HG03139 (cell line): ENCODE data around the gene CXCL13.
"Not testable (repeated sequence)": the region's sequence is repeated elsewhere in the genome, so short reads cannot be mapped to it uniquely, and the experiment has no call there.

Source experiments
- ATAC-seq: cut with Tn5 transposase; IDR thresholded peaks from one replicate; pipeline ENCODE4 v1.9.1; 2021; ENCODE audit not compliant: unreplicated experiment

Gene CXCL13

DNA sequence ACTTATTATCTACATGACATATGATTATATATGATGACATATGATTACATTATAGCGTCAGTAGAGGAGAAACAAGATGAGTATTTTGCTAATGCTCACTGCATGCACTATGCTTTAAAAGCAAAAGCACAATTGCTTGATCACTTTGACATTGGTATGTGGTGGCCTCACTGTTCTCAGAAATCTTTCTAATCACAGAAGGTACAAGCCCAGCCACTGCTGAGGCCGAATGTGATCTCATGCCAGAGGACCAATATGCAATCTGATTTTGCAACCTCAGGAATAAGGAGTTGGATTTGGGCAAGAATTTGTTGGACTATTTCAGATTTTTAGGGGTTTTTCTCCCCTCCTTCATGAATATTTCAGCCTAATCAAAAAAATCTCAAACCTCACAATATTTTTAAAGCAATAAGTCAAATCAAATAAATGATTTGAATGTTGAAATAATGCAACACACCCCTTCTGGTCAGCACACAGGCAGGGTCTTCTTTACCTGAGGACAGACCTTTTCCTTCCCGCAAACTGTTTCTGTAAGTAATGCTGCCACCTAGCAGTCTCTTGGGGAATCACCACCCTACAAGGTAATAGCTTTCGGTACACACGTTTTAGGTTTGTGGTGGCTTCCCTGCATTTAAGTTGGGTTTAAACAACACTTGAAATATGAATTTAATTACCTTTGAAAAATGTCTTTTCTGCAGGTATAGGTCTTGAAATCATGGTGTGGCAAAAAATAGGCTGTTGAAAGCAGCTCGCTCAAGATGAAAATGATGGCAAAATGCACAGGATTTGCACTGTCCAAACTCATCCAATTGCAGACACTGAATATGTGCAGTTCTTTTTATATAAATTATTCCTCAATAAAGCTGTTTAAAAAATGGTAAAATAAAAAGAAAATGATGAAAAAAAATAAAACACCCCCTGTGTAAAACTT is 4.8 kb upstream of the CXCL13 start:
- no peak for ATAC-seq

DNA sequence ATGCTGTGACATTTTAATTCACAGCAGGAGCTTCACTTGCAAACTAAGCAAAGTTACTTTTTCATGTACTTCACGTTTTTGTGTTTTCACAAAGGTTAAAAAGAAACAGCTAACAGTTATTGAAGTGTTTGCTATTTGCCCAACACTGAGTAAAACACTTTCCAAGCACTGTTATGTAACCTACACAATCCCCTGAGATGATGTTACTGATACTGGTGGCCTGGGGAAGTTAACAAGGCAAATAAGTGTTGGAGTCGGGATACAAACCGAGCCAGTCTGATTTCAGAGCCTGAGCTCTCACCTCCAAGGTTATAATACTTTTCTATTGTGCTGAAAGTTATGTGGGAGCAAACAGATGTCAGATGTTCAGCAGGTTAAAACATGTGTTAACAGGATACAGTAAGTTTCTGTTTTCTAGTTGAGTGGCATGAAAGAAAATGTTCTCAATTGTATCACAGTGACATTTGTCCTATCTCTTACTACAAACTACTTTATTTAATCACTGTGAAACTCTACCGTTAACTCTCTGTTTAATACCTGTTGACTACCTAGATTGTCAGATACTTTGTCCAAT is 3.9 kb upstream of the CXCL13 start:
- no peak for ATAC-seq

DNA sequence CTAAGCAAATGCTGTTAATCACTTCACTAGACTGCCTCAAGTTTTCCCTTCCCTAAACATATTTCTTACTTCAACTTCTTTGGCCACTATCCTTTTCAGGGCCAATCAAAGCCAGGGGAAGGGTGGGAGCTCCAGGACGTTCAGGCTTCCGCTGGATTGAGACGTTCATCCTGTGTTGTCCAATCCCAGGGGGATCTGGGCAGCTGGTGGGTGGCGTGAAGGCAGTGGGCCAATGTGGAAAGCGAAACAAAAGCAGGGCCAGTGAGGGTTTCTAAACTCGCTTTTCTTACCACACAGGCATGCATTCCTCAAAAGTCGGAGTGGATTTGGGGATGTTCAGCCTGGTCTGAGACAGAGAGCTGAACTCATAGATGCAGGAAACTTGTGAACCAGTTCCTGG is 7.6 kb downstream of the CXCL13 start:
- ATAC-seq = no peak

DNA sequence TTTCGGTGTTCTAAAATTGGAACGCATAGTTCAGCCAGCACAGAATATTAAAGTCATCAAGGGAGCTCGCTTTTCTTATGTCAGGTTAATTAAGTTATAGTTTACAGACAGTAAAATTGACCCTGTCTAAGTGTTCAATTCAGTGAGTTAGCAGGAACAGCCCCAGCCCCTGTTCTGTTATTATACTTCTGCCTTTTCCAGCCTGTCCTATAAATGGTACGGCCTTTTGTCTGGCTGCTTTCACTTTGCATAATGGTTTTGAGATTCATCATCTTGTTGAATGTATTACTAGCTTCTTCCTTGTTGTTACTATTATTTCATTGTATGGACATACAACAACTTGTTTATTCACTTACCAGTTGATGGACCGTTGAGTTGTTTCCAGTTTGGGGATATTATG is 9.5 kb downstream of the CXCL13 start:
- no peak for ATAC-seq

DNA sequence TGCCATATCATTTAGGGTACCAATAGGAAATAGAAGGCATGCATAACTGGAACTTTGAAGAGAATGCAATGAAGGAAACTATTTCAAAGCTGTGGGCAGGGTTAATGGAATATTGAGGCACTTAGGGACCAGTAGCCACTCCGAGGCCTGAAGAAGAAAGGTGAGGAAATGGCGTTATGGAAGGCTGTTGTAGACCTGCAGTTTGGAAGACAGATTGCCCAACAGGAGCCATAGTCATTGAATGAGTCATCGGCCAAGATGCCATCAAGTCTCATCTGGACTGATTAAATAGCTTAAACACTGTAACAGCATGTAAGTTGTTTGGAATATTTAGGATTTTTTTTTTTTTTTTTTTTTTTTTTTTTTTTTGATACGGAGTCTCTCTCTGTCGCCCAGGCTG is 11.6 kb downstream of the CXCL13 start:
- ATAC-seq = no peak

DNA sequence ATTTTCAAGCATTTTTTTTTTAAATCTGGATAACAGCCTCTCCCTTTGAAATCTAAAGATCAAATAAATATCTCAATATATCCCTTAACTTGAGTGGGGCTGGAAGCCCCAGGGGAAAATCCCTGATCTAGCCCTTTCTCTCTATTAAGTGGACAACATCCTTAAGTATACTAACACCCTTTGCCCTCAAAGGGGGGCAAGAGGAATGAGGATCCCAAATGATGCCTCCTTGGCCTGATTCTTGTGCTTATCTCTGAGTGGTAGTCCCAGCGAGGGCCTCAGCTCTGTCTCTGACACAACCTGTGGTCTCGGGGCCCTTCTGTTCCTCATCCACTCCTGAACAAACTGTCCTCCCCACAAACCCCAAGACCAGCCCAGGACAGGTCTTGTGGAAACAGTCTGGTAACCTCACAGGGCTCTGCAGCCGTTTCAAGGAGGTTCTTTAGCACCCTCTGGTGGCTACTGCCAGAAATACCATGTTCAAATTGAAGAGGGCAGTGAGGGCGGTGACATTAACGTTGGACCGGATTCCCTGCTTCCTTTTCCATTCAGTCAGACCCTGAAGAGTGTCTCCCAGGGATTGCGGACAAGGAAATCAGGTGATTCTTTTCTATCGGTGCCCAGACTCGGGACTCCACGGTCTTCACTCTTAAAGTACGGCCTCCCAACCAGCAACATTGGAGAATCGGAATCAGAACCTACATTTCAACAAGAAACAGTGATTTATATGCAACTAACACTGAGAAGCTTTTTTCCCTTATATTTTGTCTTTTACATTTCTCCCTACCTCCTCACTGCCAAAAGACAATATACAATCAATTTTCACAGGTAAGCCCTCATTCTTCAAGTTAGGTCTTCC is 13.0 kb downstream of the CXCL13 start:
- peak; percentile 72 for ATAC-seq

DNA sequence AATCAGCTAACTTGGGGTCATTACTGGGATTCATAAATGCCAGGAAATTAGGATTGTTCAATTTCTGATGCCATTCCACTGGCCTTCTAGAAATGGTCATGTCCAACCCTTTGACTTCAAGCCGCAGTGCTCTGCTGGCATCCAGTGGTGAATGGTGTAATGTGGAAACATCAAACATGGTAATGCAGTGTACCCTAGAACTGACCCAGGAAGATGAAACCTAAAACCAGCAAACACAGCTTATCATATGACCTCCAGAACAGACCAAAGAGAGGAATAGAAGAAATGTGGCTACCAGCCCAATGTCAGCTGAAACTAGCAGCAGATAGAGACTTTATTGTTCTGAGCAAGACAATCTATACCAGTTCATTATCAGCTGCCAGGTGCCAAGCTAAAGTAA is 13.8 kb downstream of the CXCL13 start:
- no peak for ATAC-seq

DNA sequence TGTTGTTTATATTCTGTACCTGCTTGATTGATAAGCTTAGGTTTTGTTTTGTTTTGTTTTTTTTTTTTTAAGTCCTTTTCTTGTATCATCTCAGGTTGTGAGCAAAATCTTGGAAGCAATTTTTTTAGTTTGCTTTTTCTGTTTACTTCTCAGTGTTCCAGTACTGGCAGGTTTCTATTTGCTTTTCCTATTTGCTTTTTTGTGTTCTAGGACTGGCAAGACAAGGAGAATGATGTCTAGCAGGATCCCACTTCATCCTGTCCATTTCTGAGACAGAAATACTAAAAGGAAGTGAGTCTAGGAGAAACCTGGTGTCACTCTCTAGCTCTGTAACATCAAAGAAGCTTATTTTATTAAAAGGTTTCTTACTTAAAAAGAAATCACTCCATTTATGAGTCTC is 15.6 kb downstream of the CXCL13 start:
- no peak for ATAC-seq

DNA sequence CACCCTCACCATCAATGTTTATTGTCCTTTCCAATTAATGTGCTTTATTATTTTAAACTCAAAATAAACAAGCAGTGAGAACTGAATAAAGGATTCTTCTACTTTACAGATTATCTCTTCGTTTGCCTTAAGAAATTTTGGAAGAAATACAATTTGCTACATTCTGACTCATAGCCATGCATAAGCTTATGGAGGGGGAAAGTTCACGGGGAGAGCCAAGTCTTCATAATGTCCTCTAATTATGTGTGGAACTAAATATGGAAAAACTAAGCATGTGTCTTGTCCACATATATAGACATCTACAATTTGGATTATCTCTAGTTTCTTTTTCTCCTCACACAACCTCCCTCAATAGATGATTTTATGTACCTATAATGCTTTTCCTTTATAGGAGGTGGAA is 17.5 kb downstream of the CXCL13 start:
- no peak for ATAC-seq

DNA sequence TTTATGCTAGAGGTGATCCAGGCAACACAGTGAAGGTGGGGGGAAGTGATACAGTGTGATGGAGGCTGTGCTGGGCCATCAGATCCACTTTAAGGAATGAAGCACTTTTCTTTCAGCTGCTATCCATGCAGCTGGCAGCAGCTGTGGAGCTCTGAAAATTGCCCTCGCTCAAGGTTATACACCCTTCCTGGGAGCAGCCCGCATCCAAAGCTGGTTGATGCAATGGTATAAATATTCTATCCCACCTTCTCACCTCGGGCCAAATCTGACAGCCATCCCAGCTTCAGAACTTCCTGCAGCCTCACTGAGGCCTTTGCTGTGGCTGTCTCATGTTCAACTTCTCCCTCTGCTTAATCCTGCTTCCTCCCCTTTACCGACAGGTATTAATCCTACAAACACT is 18.6 kb downstream of the CXCL13 start:
- no peak for ATAC-seq

DNA sequence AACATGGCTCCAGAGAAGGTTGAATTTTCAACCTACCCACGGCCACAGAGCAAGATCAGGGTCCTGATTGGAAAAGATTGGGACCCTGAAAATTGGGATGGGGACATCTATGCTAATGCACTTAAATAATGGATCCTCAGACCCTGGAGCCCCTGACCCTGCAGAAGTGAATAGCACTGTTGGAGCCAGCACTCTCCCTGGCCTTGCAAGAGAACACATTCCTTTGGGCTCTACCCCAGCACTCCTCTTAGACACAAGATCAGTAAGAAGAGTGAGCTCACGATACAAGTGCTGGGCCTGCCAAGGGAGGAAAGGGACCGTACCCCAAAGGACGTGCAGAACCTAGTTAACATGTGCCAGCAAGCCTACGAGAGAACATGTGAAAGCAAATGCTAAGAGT is 19.9 kb downstream of the CXCL13 start:
- no peak for ATAC-seq

DNA sequence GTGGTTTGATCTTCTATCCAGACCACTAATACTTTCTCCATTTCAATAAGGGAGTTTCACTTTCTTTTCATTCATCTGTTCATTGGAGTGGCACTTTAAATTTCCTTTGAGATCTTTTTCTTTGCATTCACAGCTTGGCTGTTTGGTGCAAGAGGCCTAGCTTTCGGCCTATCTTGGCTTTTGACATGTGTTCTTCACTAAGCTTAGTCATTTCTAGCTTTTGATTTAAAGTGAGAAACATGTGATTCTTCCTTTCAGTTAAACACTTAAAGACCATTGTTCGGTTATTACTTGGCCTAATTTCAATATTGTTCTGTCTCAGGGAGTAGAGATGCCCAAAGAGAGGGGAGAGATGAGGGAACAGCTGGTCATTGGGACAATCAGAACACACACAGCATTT is 24.3 kb downstream of the CXCL13 start:
- peak; percentile 71 for ATAC-seq

DNA sequence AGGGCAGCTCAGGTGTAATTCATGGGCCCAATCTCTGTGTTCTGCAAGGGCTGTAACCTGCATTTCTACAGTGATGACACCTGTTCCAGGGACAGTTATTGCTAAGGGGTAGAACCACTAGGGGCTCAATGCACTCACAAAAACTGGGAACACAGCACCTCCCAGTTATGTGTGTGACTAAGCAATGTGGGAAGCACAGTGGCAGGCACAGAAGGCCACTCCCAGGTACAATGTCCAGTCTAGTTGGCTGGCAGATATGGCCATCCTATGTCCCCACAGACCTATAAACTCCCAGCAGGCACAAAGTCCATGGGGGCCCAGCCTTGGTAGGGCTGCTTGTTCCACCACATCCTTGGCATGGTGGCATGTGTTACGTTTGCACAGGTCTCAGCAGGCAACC is 25.7 kb downstream of the CXCL13 start:
- no peak for ATAC-seq

DNA sequence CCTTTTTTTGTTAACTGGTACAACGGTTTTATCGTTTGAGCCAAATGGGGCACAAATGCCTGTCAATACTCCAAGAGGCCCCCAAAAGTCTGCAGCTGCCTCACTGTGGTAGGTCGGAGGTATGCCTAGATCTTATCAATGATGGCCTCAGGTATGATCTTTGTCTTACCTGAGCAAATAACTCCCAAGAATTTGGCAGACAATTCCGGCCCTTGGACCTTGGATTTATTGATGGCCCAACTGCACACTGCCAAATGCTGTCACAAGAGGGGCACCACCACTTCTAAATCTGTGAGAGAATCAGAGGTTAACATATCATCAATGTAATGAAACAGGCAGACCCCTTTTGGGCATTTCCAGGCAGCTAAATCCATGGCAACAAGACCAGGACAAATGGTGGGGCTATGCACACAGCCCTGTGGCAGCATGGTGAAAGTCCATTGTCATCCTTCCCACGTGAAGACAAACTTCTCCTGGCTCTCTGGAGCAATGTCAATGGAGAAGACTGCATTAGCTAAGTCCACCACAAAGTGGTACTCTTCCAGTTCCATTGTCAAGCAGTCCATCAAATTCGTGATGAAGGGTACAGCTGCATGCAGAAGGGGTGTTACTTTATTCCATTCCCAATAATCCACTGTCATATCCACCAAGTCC is 28.6 kb downstream of the CXCL13 start:
- no peak for ATAC-seq

DNA sequence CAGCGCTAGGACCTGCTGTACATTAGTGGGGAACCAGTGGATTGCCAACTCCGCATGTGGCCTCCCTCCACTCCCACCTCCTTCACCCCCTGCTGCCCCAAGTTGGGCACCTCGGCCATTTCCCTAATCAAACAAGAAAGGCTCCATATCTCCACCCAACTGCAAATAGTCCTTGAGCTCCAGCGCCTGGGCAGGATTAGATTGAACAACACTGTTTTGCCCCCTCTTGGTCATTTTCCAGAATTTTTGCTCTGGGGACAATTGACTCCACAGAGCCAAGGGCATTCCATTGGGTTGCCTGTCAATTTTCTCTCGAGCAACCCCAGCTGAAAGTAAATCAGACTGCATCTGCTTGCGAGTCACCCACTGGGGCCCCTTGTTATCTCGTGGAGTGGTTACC is 29.6 kb downstream of the CXCL13 start:
- ATAC-seq = no peak

DNA sequence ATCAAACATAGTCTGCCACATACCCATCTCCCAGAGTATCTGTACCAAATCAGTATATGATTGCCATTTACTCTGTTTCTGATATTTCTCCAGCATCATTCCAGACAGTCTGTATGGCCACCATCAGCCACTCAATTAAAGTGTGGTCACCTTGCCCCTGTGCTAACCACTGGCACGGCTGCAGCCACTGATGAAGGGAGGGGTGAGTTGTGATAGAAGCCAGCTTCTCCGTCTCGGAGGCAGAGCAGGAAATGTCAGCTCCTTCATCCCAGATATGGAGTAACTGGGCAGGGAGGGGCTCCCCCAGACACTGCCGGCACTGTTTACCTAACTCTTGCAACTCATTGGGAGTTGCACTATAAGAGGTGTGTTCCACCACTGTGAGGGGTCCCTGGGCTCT is 30.3 kb downstream of the CXCL13 start:
- no peak for ATAC-seq

DNA sequence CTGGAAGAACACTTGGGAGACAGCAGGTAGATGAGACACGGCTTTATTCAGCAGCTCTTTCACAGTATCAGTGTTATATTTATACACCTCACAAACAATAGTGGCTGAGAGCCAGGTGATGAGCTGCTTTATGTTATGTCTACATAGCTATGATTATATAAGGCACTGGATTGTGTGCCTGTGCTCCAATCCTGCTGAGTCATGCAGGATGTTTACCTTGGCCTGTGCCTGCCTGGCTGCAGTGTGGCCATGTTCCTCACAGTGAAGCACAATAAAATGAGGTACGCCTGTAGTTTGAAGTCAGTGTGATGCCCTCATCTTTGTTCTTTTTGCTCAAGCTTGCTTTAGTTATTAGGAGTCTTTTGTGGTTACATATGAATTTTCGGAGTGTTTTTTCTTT is 31.3 kb downstream of the CXCL13 start:
- ATAC-seq = no peak

DNA sequence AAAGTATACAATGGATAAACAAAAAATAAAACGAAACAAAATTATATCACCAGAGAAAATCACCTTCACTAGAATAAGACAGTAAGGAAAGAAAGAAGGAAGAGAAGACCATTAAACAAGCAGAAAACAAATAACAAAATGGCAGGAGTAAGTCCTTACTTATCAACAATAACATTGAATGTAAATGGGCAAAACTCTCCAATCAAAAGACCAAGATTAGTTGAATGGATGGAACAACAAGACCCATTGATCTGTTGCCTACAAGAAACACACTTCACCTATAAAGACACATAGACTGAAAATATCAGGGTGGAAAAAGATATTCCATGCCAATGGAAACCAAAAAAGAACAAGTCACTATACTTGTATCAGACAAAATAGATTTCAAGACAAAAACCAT is 38.4 kb downstream of the CXCL13 start:
- not testable (repeated sequence) for ATAC-seq

DNA sequence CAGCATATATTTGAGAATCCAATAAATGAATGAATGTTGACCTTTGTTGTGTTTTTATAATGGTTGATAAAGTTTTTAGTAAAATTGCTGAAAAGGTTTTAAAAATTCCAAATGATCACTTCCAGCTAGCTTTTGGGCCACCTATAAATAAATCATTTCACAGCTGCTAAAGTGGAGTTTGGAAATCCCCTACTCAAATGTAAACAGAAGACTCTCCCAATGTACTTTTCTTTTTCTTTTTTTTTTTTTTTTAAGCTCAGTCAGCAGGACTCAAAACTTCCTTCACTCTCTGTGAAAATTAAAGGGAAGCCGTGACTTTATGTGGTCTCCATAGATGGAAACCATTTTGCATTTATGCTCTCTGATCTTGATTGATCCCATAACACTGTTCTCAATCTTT is 45.2 kb downstream of the CXCL13 start:
- no peak for ATAC-seq

DNA sequence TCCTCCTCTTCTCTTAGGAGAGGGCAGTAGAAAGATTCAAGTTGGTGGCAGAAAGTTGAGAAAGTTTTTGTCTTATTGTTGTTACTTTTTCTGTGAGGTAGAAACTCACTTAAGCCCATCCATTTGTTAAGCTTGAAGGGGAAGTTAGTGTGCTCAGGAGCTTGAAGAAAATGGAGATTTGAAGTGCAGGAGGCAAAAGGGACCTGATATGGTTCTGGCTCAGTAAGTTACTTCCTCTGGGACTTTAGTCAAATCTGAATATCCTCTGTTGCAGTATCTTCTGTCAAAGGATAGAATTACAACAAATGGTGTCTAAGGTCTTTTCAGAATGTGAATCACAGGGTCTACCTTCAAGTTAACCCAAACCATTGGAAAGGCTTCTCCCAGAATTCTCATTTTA is 46.2 kb downstream of the CXCL13 start:
- no peak for ATAC-seq

DNA sequence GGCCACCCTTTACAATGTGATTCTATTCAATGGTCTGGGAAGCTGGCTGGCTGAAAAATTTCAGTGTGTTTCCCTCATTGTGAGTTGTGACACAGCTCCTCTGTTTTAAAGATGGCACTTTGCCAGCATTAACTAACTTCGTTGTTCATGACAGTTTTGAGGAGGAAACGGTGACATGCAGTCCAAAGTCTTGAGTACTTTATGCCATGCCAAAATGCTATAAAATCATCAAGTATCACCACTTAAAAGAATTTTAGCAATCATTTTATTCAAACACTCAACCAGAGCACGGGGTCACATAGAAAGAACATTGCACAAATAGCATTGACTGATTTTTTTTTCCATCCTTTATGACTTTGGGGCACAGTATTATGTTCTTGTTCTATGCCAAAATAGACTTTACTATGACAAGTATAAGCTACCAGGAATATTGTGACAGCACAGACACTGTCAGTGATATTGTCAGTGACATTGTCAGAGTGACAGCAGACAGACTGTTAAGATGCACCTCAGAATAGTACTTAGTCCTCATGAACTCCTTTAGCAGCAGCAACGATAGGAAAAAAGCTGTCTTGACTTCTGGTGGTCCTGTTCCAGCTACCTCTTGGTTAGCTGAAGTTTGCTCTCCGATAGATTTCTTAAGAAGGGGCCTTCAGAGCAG is 46.7 kb downstream of the CXCL13 start:
- ATAC-seq = no peak
